Activated CD4-positive, alpha-beta T cell treated with anti-CD3 and anti-CD28 coated beads, Interleukin-2, Interleukin-4, amounts not matched to agents 100 ng/mL and 50 ng/mL, durations not matched to agents 16 hours and 8 hours (primary cell): ENCODE results near the gene GFPT2.
"Not testable (repeated sequence)": the region's sequence is repeated elsewhere in the genome, so short reads cannot be mapped to it uniquely, and the experiment has no call there.

Source experiments
- DNase-seq: peaks from one replicate; pipeline ENCODE4 v3.0.0-alpha.2; 2020; ENCODE audit warnings: low spot score

GFPT2 gene

GRCh38 chr5:180304431-180305375 lies 48.4 kb downstream of the GFPT2 start:
- DNase-seq: no peak

GRCh38 chr5:180304016-180304292 lies 49.2 kb downstream of the GFPT2 start:
- no peak for DNase-seq

- DNase-seq: no peak
These were observed 49.7 kb downstream of the GFPT2 start for GRCh38 chr5:180303226-180304015.

GRCh38 chr5:180302256-180302655 lies 50.9 kb downstream of the GFPT2 start:
- DNase-seq: no peak

- DNase-seq: no peak
These were observed 51.9 kb downstream of the GFPT2 start for GRCh38 chr5:180301253-180301652.

GRCh38 chr5:180299526-180299925 lies 53.6 kb downstream of the GFPT2 start:
- DNase-seq: no peak

GRCh38 chr5:180299014-180299413 lies 54.1 kb downstream of the GFPT2 start:
- DNase-seq: not testable (repeated sequence)

GRCh38 chr5:180297587-180298282 lies 55.4 kb downstream of the GFPT2 start:
- no peak for DNase-seq

GRCh38 chr5:180296771-180297170 lies 56.4 kb downstream of the GFPT2 start:
- no peak for DNase-seq

- DNase-seq: no peak
These were observed 58.1 kb downstream of the GFPT2 start for GRCh38 chr5:180294913-180295555.

- no peak for DNase-seq
These were observed 58.7 kb downstream of the GFPT2 start for GRCh38 chr5:180294411-180294810.

GRCh38 chr5:180291943-180292831 lies 60.9 kb downstream of the GFPT2 start, which contains the start of gene MAPK9:
MAPK9 (minus strand) TSS chr5:180292083; CDS start chr5:180280561, 11,522 bp downstream.
- peak; percentile 85 for DNase-seq

- peak; percentile 2 for DNase-seq
These were observed 61.7 kb downstream of the GFPT2 start for GRCh38 chr5:180291234-180291940.

- DNase-seq: no peak
These were observed 62.4 kb downstream of the GFPT2 start for GRCh38 chr5:180290568-180291233.

GRCh38 chr5:180289966-180290365 lies 63.2 kb downstream of the GFPT2 start:
- no peak for DNase-seq

GRCh38 chr5:180289433-180289832 lies 63.7 kb downstream of the GFPT2 start:
- no peak for DNase-seq

GRCh38 chr5:180287868-180288267 lies 65.3 kb downstream of the GFPT2 start:
- no peak for DNase-seq

- DNase-seq: no peak
These were observed 65.7 kb downstream of the GFPT2 start for GRCh38 chr5:180287404-180287803.

- DNase-seq: no peak
These were observed 69.0 kb downstream of the GFPT2 start for GRCh38 chr5:180284149-180284548.
